Testis (tissue), 3 donors: ENCODE results near the gene ZNF48. TPM values are rescaled to one million over a fixed set of nuclear protein-coding genes. Genes with fewer than 3 reads are reported as not detected.

Experiments used
- DNase-seq: peaks from one replicate; pipeline ENCODE4 v3.0.0-alpha.2; 2019
- H3K27ac ChIP-seq, 2 donors: fragments of 200-600 bp; sonication (generic); one replicate each; pipeline ENCODE4 v1.5.1; 2019
- H3K27me3 ChIP-seq: fragments of 200-600 bp; sonication (generic); one replicate; pipeline ENCODE4 v1.5.1; 2019
- H3K36me3 ChIP-seq: fragments of 200-600 bp; sonication (generic); one replicate; pipeline ENCODE4 v1.5.1; 2017; ENCODE audit warnings: low read depth; ENCODE audit errors: missing control alignments
- H3K4me1 ChIP-seq: fragments of 200-600 bp; sonication (generic); one replicate; pipeline ENCODE4 v1.5.1; 2019
- H3K4me3 ChIP-seq, 2 donors: fragments of 200-600 bp; sonication (generic); one replicate each; pipeline ENCODE4 v1.5.1; 2017 to 2019
- H3K9me3 ChIP-seq: fragments of 200-600 bp; sonication (generic); one replicate; pipeline ENCODE4 v1.5.1; 2017
- POLR2A ChIP-seq: fragments of 450-650 bp; IDR thresholded peaks from one replicate; pipeline ENCODE4 v1.6.1; 2017; ENCODE audit warnings: antibody characterized with exemption, mild to moderate bottlenecking, moderate library complexity
- WGBS, 2 donors: methylation state at CpG; one replicate each; pipeline ENCODE4 v1.1.5; 2018; 5-methylcytosine and 5-hydroxymethylcytosine counted together
- intact Hi-C: fragments of 100-400 bp; cut with DNase I; formaldehyde crosslinking; loops from one replicate; pipeline ENCODE4 v1.15.1; 2023; ENCODE audit warnings: low total_unique reads
- polyA plus RNA-seq: library from polyadenylated mRNA; stranded (reverse); fragments of 350-450 nt; fragmentation: Illumina TruSeq; extraction: RNeasy Lipid Tissue Mini Kit (QIAGEN cat#74804); gene quantifications from one replicate; pipeline ENCODE4 v1.2.3, GENCODE V29; 2014; ENCODE audit warnings: low read depth, low replicate concordance; ENCODE audit not compliant: insufficient read depth
- total RNA-seq, 2 donors: library from RNA; depleted of rRNA; stranded (reverse); fragments of >200 nt; gene quantifications; one replicate each; pipeline ENCODE4 v1.2.3, GENCODE V29; 2016
- TF ChIP-seq, protein P1 (sequence below), 3 experiments: fragments of 450-650 bp in 2 of 3; fragments of 200-600 bp in 1 of 3; sonication (generic) in 1 of 3; IDR thresholded peaks; one replicate each; pipeline ENCODE4 v1.5.1; 2016 to 2019; ENCODE audit warnings: antibody characterized with exemption in 3 of 3, mild to moderate bottlenecking in 2 of 3, moderate library complexity in 1 of 3

Gene ZNF48
- total and polyA plus RNA-seq, 3 donors from 2014 or later: 6.3 to 9.0 (median 6.5) TPM

DNA sequence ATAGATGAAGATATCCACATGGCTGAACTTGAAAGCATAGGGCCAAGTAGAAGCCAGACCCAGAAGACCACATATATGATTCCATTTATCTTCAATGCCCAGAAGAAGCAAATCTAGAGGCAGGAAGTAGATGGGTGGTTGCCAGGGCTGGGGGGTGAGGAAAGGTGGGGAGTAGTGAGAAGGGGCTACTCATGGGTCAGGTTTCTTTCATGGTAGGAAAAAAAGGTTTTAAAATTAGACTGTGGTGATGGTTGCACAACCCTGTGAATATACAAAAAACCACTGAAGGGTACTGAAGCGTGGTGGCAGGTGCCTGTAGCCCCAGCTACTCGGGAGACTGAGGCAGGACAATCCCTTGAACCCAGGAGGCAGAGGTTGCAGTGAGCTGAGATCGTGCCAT lies 45.5 kb upstream of the ZNF48 start:
- no peak overlapping the region for H3K27ac ChIP-seq
- intact Hi-C loops: no loop called here

DNA sequence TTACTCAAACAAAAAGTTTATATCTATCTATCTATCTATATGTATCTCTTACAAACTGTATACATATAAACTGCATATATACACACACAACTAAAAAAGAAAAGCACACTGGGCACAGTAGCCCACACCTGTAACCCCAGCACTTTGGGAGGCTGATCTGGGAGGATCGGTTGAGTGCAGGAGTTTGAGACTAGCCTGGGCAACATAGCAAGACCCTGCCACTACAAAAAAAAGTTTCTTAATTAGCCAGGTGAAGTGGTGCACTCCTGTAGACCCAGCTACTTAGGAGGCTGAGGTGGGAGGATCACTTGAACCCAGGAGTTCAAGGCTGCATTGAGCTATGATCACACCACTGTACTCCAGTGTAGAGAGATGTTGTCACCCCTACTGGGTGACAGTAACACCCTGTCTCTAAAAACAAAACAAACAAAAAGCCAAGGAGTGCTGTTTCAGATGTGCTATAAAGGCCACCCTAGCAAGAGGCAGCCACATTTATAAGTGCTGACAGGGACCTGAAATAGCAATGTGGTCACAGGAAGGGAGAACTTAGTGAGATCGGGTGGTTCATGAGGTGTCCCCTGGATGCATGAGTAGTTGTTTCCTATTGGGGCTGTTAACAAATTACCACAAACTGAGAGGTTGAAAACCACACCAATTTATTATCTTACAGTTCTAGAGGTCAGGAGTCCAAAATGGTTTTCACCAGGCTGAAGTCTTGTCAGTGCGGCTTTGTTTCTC lies 44.9 kb upstream of the ZNF48 start:
- intact Hi-C loops: no loop called here
- TF ChIP-seq POLR2A: no peak
- TF ChIP-seq, protein P1, sequence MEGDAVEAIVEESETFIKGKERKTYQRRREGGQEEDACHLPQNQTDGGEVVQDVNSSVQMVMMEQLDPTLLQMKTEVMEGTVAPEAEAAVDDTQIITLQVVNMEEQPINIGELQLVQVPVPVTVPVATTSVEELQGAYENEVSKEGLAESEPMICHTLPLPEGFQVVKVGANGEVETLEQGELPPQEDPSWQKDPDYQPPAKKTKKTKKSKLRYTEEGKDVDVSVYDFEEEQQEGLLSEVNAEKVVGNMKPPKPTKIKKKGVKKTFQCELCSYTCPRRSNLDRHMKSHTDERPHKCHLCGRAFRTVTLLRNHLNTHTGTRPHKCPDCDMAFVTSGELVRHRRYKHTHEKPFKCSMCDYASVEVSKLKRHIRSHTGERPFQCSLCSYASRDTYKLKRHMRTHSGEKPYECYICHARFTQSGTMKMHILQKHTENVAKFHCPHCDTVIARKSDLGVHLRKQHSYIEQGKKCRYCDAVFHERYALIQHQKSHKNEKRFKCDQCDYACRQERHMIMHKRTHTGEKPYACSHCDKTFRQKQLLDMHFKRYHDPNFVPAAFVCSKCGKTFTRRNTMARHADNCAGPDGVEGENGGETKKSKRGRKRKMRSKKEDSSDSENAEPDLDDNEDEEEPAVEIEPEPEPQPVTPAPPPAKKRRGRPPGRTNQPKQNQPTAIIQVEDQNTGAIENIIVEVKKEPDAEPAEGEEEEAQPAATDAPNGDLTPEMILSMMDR (IDR thresholded peaks at IDR 0.05): no peak
- WGBS, 2 donors: 89% methylated on average over 3 of the region's 3 CpGs
- H3K9me3 ChIP-seq: no peaks in the 10 kb centered on the region
- DNase-seq: no peak
- no peak overlapping the region for H3K4me3 ChIP-seq
- H3K4me1 ChIP-seq: peaks cover 23% of the 10 kb centered on the region
- no peaks in the 10 kb centered on the region for H3K27me3 ChIP-seq
- H3K27ac ChIP-seq: no peak overlapping the region
- no peaks in the 10 kb centered on the region for H3K36me3 ChIP-seq

More for the DNA sequence above, 45.5 kb upstream of the ZNF48 start:
- Histone ChIP-seq H3K27me3 (no peaks in the 10 kb centered on the region), H3K9me3 (no peaks in the 10 kb centered on the region), H3K36me3 (no peaks in the 10 kb centered on the region), H3K4me1 (peaks cover 23% of the 10 kb centered on the region), H3K4me3 (no peak overlapping the region)
- no peak for DNase-seq
- 84 to 85% methylated on average over 3 of the region's 3 CpGs for WGBS, 2 donors
- TF ChIP-seq POLR2A: no peak
- TF ChIP-seq, protein P1 (IDR thresholded peaks at IDR 0.05): no peak

DNA sequence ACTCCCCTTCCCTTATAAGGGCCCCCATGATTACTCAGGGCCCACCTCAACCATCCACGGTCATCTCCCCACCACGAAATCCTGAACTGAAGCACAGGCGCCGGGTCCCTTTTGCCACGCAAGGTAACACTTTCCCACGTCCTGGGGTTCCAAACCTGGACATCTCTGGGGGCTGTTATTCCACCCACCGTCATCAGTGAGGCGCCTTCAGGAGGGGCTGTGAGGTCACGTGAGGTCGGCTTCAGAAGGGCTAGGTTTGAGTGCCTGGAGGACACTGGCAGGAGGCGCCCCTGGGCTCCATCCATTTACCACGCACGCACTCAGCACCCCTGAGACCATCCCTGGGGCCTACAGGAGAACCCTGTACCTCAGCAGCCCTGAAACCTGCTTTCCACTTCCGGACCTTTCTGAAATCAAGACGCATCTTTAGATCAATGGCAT lies 44.2 kb upstream of the ZNF48 start:
- Histone ChIP-seq H3K36me3 (no peaks in the 10 kb centered on the region), H3K4me3 (no peak overlapping the region), H3K9me3 (no peaks in the 10 kb centered on the region), H3K27me3 (no peaks in the 10 kb centered on the region), H3K4me1 (peaks cover 29% of the 10 kb centered on the region), H3K27ac (no peak overlapping the region)
- WGBS, 2 donors: 88 to 96% methylated on average over 10 to 15 of the region's 15 CpGs
- intact Hi-C loops: no loop called here
- DNase-seq: no peak
- TF ChIP-seq, protein P1 (IDR thresholded peaks at IDR 0.05): no peak
- no peak for TF ChIP-seq POLR2A

DNA sequence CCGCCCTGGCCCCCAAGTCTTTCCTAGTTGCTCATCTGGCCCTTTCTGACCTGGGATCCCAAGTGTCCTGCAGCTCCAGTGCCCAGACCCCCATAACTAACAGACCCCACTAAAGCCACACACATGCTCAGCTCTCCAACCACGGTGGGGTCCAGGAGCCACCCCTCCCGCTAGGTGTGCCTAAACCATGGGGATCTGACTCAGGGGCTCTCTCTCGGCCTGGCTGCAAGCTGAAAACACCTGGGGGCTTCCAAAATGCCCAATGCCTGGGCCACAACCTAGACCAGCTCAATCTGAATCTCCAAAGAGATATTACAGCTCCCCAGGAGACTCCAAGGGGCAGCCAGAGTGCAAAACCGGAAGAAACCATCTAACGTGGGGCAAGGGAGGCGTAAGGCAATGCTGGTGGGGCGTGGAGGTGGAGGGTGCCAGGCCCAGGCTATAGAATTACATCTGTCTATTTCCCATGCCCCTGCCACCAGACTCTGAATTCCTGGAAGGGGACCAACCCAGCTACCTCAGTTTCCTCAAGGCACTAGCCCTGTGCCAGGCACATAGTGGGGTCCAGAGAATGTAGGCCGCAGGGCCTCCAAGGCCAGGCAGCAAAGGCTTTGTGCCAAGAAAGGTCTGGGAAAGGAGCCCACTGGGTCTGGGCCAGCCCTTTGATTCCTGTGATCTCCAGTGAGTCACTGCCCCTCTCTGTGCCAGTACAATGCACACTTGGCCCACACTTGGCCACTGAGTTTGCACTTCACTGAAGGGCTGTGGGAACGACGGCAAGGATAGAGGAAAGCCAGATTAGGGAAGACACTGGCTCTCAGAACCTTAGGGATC lies 43.4 kb upstream of the ZNF48 start:
- H3K9me3 ChIP-seq: no peaks in the 10 kb centered on the region
- 50 to 65% methylated on average over 6 to 11 of the region's 11 CpGs for WGBS, 2 donors
- peaks cover 35% of the 10 kb centered on the region for H3K4me1 ChIP-seq
- peak; percentile 85 for DNase-seq
- no peaks in the 10 kb centered on the region for H3K36me3 ChIP-seq
- intact Hi-C loops: no loop called here
- TF ChIP-seq, protein P1 (IDR thresholded peaks at IDR 0.05): no peak
- no peak for TF ChIP-seq POLR2A
- peak overlapping the region; percentile 50 to 75 for H3K27ac ChIP-seq
- H3K4me3 ChIP-seq: no peak overlapping the region
- H3K27me3 ChIP-seq: no peaks in the 10 kb centered on the region
